Brain pericyte (primary cell): ENCODE data around the gene SLC22A31.
"Not testable (repeated sequence)": the region's sequence is repeated elsewhere in the genome, so short reads cannot be mapped to it uniquely, and the experiment has no call there.

ENCODE experiments used
- DNase-seq: peaks from one replicate; pipeline ENCODE4 v3.0.0-alpha.2; 2012; ENCODE audit warnings: low read depth, low spot score

Gene SLC22A31

DNA sequence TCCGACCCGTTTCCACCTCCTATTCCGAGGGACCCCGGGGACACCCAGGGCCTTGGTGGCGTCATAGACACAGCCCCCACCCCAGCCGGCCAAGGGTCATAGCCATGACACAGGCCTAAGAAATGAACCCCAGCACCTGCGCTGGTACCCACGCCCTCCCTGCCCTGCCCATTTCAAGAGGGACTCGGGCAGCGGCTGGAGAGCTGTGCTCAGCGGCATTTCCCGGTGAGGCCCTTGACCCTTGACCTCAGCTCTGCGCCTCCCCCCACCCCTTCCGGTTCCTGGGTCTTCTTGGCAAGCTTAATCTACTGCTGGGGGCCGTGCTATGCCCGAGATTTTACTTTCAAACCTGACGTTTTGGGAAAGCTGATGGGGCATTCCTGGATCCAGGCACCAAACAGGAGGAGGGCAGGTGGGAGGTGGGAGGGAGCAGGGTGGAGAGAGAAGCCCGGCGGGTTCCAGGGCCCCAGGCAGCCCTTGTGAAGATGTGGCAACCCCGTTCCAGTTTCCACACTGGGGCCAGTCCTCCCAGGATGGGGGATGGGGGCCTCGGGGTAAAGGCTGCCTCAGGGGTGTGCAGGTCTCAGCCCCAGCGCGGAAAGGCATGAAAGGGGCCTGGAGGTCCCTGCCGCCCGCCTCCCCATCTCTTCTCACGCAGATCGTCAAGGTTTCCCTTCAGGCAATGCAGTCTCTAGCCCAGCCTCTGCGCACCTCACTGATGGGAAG, at the start of gene SLC22A31:
SLC22A31 (minus strand) TSS at position 414 of the 726 bp plus-strand sequence; CDS start at position 378, 36 bp downstream.
- DNase-seq, result no peak

DNA sequence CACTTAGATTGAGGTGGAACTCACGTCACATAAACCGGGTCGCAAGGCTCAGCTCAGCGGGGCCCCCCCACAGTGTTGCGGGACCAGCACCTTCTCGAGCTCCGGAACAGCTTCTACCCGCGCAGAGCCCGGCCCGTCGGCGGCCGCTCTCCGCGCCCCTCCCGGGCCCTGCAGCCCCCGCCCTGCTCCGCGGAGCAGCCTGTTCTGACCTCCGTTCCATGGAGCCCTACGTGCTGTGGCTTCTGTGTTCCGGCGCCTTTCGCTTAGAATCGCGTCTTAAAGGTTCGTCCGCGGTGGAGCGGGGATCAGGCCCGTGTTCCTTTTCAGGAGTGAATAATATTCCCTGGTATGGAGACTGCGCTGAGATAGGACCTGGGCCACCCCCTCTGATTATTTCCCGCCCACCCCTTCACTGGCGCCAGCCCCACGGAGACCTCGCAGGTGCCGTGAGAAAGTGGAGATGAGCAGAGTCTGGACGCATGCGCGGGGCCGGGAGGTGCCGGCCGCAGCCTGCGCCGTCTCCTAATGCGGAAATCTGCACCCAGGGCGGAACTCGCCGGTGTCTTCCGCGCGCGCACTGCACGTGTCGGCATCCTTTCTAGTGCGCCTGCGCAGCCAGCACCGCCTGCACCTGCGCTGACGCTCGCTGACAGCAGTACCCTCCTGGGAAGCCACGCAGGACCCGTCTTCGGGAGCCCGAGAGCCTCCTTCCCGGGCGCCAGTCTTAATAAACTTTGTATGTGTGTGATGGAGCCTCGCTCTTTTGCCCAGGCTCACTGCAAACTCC, 48.1 kb upstream of the SLC22A31 start:
- no peak for DNase-seq

DNA sequence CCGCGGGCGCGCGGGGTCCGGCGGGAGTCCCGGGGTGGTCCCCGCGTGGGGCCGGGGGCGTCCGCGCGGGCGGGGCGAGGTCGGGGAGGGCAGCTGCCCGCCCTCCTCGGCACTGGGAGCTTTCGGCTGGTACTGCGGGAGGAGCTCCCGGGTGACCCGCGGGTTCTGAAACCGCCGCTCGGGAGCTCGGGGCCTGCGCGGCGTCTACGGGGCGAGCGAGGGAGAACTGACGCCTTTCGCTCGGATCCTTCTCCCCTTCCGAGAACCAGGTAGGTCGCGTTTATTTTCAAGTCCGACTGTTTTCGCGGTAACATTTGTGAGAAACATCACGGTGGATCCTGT, 47.4 kb upstream of the SLC22A31 start:
- DNase-seq, result not testable (repeated sequence)

DNA sequence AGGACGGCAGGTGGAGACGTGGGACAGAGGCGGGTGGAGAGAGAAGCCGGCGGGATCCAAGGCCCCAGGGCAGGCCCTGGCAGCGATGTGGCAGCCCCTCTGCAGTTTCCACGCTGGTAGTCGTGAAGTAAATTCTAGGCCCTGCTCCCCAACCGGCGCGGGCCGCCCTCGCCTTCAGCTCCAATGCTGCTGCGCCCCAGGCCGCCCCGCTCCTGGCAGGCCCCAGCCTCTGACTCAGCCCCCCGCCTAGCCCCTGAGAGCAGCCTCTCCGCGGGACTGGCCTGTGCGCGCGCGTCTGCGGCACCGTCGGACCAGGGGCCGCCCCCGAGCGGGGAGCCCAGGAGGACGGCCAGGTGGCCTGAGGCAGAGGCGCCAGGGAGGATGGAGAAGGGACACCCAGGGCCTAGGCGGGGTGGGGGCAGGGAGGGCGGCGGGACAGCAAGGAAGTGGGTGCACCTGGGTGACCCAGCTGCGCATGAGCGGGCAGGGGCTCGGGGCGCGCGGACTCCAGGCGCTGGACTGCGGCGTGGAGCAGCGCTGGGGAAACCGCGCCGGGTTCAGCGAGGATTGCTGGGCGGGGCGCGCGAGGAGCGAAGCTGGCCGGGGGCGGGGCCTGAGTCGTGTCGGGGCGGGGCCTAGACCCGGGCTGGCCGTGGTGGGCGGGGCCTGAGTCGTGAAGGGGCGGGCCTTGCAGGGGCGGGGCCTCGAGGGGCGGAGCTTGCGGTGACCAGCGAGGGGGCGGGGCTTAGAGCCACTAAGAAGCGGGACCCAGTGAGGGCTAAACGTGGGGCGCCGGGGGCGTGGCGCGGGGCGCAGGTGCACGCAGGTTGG, 46.8 kb upstream of the SLC22A31 start:
- DNase-seq, result no peak

DNA sequence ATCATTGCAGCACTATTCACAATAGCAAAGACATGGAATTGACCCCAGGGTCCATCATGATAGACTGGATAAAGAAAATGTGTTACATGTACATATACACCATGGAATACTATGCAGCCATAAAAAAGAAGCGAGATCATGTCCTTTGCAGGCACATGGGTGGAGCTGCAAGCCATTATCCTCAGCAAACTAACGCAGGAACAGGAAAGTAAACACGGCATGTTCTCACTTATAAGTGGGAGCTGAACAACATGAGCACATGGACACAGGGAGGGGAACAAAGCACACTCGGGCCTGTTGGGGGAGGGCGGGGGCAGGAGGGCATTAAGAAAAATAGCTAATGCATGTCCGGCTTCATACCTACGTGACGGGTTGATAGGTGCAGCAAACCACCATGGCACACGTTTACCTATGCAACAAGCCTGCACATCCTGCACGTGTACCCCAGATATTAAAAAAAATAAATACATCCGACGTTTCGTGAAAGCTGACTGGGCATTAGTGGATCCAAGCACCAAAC, 46.1 kb upstream of the SLC22A31 start:
- no peak for DNase-seq

- DNase-seq, result no peak
Observed at GRCh38 chr16:89244754-89245153, 44.4 kb upstream of the SLC22A31 start.

GRCh38 chr16:89244264-89244663, 43.9 kb upstream of the SLC22A31 start:
- not testable (repeated sequence) for DNase-seq

- DNase-seq, result no peak
Observed at GRCh38 chr16:89243664-89244063, 43.3 kb upstream of the SLC22A31 start.

GRCh38 chr16:89242795-89243200, 42.5 kb upstream of the SLC22A31 start:
- no peak for DNase-seq

DNA sequence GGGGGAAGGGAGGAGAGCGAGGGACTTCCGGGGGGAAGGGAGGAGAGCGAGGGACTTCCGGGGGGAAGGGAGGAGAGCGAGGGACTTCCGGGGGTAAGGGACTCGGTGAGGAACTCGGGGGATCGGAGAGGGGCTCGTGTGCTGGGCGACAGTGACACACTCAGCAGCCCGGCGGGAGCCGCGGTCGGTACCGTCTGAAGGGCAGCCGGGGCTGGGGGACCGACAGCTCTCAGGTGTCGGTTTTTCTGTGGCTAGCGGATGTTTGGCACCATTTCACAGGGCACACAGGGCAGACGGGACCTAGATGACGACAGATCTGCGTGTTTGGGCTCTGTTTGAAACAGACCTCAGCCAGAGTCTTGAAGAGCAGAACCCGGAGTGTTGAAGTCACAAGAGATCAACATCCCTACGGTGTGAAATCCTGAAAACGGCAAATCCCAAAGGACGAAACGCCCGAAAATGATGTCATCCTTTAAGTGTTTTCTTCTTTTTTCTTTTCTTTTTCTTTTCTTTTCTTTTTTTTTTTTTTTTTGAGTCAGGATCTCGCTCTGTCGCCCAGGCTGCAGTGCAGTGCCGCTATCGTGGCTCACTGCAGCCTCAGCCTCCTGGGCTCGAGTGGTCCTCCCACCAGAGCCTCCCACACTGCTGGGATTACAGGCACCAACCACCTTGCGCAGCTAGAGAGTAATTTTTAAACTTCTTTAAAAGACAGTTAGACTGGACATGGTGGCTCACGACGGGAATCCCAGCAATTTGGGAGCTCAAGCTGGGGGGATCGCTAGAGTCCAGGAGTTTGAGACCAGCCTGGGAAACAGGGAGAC, 41.1 kb upstream of the SLC22A31 start:
- peak; percentile 54 for DNase-seq

DNA sequence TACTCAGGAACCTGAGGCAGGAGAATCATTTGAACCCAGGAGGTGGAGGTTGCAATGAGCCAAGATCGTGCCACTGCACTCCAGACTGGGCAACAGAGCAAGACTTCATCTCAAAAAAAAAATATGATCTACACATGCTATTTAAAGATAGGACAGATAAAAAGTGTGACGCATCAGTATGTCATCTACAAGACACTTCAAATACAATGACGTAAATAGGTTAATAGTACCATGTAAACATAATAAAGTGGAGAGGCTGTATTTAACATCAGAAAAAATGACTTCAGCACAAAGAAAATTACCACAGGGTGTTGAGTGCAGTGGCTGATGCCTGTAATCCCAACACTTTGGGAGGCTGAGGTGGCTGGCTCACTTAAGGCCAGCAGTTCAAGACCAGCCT, 37.4 kb upstream of the SLC22A31 start:
- no peak for DNase-seq

GRCh38 chr16:89233678-89234490, 33.5 kb upstream of the SLC22A31 start:
- no peak for DNase-seq

DNA sequence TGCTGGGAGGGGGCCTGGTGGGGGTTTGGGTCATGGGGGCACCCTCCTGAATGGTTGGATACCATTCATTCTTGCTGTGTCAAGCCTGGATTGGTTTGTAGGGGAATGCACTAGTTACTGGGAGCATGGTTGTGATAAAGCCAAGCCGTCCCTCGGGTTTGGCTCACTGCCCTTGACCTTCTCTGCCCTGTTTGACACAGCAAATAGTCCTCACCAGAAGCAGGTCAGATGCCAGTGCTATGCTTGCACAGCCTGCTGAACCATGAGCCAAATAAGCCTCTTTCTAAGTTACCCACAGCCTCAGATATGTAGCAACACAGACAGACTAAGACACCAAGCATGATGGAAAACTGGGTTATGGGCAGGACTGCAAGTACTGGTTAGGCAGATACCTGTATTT, 31.8 kb upstream of the SLC22A31 start:
- DNase-seq, result no peak

DNA sequence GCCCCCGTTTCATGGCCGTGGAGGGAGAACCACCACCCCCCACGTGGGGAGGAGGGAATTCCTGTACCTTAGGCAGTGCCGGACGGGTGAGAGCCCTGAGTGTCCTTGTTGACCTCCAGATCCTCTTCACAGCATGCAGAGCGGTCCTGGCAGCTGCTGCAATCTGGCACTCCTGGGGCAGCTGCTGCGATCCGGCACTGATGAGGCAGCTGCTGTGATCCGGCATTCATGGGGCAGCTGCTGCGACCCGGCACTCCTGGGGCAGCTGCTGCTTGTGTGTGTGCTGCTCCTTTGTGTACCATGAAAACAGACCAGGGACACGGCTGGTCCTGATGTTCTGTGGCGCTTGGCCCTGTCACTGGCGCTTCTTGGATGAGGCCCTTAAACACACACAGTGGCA, 29.9 kb upstream of the SLC22A31 start:
- DNase-seq, result no peak

GRCh38 chr16:89224665-89225064, 24.3 kb upstream of the SLC22A31 start:
- no peak for DNase-seq

DNA sequence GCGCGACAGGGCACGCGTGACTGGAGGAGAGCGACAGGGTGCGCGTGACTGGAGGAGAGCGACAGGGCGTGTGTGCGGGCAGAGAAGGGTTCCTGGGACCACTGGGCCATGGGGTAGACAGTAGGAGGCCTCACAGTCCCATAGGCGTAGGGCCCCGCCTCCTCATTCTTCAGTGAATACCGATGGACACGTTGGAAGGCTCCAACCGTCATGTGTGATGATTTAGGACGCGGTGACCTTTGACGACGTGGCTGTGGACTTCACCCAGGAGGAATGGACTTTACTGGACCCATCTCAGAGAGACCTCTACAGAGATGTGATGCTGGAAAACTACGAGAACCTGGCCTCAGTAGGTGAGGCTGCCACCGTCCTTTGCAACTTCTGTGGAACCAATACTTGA, 22.6 kb upstream of the SLC22A31 start:
- DNase-seq, result no peak

GRCh38 chr16:89221604-89222003, 21.3 kb upstream of the SLC22A31 start:
- no peak for DNase-seq

DNA sequence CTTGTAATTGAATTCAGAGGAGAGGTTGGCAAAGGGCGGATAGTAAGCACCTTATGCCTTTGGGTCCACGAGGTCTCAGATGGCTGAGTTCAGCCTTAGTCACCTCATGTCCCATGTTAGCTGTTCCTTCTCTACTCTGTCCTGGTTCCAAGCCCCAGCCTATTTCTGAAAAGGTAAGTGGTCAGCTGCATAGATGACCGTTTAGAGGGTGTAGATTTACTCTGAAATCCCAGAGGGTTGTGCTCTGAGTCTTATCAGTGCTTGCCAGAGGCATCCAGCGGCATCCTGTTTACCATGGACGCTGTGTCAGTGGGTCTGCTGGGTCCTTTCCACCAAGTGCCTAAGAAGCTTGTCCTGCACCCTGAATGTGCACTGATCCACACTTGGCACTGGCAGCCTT, 19.0 kb upstream of the SLC22A31 start:
- no peak for DNase-seq

DNA sequence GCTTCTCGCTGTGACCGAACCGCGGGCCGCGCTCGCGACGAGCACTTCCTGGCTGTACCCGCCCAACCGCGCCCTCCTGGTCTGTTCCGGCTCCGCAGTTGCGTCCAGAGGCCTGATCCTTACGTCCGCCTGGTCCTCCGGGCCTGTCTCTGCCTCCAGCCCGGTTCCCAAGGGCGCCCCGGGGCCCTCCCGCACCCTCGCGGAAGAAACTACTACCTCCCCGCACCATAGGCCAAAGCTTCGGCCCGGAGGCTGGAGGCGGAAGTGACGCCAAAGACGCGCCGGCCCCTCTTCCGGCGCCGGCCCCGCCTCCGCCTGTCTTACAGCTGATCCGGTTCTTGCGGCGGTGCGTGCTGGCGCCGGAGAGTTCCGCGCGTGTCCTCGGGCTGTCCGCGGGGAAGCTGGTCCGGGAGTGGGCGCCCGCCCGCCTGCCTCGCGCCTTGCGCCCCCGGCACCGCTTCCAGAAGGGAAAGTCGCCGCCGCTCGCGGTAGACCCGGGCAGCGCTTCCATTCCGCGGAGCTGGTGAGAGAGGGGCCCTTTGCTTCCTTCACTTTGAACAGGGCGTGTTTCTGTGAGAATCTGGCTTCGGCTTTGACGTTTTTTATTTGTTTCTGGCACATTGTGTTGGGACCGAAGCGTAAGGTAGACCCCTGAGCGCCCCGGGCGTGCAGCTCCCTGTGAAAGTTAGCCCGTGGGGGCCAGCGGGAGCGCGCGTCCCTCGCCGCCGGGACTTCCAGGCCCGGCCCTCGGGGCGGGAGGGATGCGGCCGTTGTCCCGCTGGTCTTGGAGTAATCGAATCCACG, 17.3 kb upstream of the SLC22A31 start, which contains the start of gene ZNF778:
ZNF778 (plus strand) TSS at position 316 of the 804 bp plus-strand sequence. CDS start 3,425 bp downstream, outside the sequence.
- DNase-seq, result peak; percentile 39

- no peak for DNase-seq
Observed at GRCh38 chr16:89217138-89217387, 16.7 kb upstream of the SLC22A31 start.
